K562 (cell line): ENCODE measurements around the gene RCOR1. TPM values are rescaled to one million over a fixed set of nuclear protein-coding genes. Genes with fewer than 3 reads are reported as not detected.

Experiments
- CAMTA2 ChIP-seq: fragments of 250-450 bp; sonication (Bioruptor Pico); conservative IDR thresholded peaks from 2 replicates; pipeline ENCODE4 v1.5.1; 2022
- CREM ChIP-seq: IDR thresholded peaks from 2 replicates; pipeline ENCODE4 v1.6.1; 2014; ENCODE audit warnings: antibody characterized with exemption, low read depth
- FOSL1 ChIP-seq: fragments of 200-800 bp; sonication (Bioruptor generic); conservative IDR thresholded peaks from 2 replicates; pipeline ENCODE4 v1.6.1; 2016; ENCODE audit warnings: missing genetic modification characterization, missing compliant biosample characterization
- MEF2D ChIP-seq: conservative IDR thresholded peaks from 2 replicates; pipeline ENCODE4 v1.6.1; 2016; ENCODE audit warnings: low read depth, missing genetic modification characterization, missing compliant biosample characterization
- MYC ChIP-seq, 2 experiments: fragments of 250-450 bp in 1 of 2; sonication (Bioruptor Pico) in 1 of 2; IDR thresholded peaks; 2 replicates each; pipeline versions ENCODE4 v1.5.1 to v1.6.1; 2012 to 2021; ENCODE audit warnings: low read depth in 2 of 2, borderline replicate concordance in 1 of 2, improper control_type of control experiment in 1 of 2, low read length in 1 of 2, mild to moderate bottlenecking in 1 of 2, moderate library complexity in 1 of 2
- NR2C2 ChIP-seq, 2 experiments: fragments of 200-800 bp in 1 of 2; sonication (Bioruptor generic) in 1 of 2; sonication (generic) in 1 of 2; formaldehyde crosslinking in 1 of 2; IDR thresholded peaks; 2 replicates each; pipeline versions ENCODE4 v1.6.1 to v1.8.0; 2016 to 2022; ENCODE audit warnings: mild to moderate bottlenecking in 1 of 2, missing compliant biosample characterization in 1 of 2, missing genetic modification characterization in 1 of 2, missing genetic modification reagents in 1 of 2
- SMAD2 ChIP-seq: fragments of 150-350 bp; IDR thresholded peaks from 2 replicates; pipeline ENCODE4 v1.6.1; 2014; ENCODE audit warnings: low read depth, mild to moderate bottlenecking, low read length
- TCF7 ChIP-seq: sonication (generic); IDR thresholded peaks from 2 replicates; pipeline ENCODE4 v1.6.1; 2016; ENCODE audit warnings: antibody characterized with exemption, borderline replicate concordance
- TCF7L2 ChIP-seq: fragments of 150-350 bp; IDR thresholded peaks from 2 replicates; pipeline ENCODE4 v1.6.1; 2016; ENCODE audit warnings: low read depth, mild to moderate bottlenecking, low read length, moderate library complexity
- ZNF644 ChIP-seq: fragments of 200-800 bp; sonication (Bioruptor generic); IDR thresholded peaks from 2 replicates; pipeline ENCODE4 v1.6.1; 2016; ENCODE audit warnings: low read depth, missing genetic modification characterization, missing compliant biosample characterization
- polyA plus RNA-seq, 8 experiments: library from polyadenylated mRNA; depleted of rRNA in 4 of 8; stranded (reverse) in 5 of 8; unstranded in 3 of 8; fragments of >200 nt; fragmentation: Nextera tagmentation in 2 of 8; fragmentation: Illumina TruSeq in 1 of 8; extraction: Ambion mirVana in 2 of 8; extraction: Trizol in 1 of 8; gene quantifications; 2 replicates each; pipeline versions ENCODE4 v1.2.1 to v1.2.3, GENCODE V29; 2011 to 2014; ENCODE audit warnings: inconsistent platforms in 1 of 8, missing spikeins in 1 of 8
- total RNA-seq, 7 experiments: library from RNA; depleted of rRNA in 6 of 7; stranded (reverse); fragments of >200 nt in 6 of 7; fragmentation: Illumina TruSeq in 2 of 7; extraction: Trizol in 2 of 7; gene quantifications; 2 replicates each; pipeline versions ENCODE4 v1.2.1 to v1.2.3, GENCODE V29; 2011 to 2021; ENCODE audit warnings: low replicate concordance in 1 of 7
- TF ChIP-seq, protein P1 (sequence below): fragments of 450-650 bp; IDR thresholded peaks from 2 replicates; pipeline ENCODE4 v1.7.1; 2018; ENCODE audit warnings: mild to moderate bottlenecking, low read depth; ENCODE audit not compliant: partially characterized antibody
- TF ChIP-seq, protein P2 (sequence below): fragments of 250-450 bp; sonication (Bioruptor Pico); IDR thresholded peaks from 2 replicates; pipeline ENCODE4 v1.4.0; 2020; ENCODE audit warnings: mild to moderate bottlenecking, moderate library complexity, borderline replicate concordance
- TF ChIP-seq, protein P3 (sequence below): sonication (generic); formaldehyde crosslinking; IDR thresholded peaks from 2 replicates; pipeline ENCODE4 v1.8.1; 2023; ENCODE audit warnings: missing genetic modification reagents, mild to moderate bottlenecking, borderline replicate concordance
- TF ChIP-seq, protein P4 (sequence below), 2 experiments: fragments of 450-650 bp; conservative IDR thresholded peaks; 2 replicates each; pipeline ENCODE4 v1.6.1; 2017; ENCODE audit warnings: mild to moderate bottlenecking in 2 of 2, moderate library complexity in 2 of 2

The RCOR1 gene
- total and polyA plus RNA-seq, 9 of the 15 experiments (the other 6 are each of a cell fraction or from before 2014, with no cell fraction given) = 8.5 to 47.9 (median 20.9) TPM

DNA sequence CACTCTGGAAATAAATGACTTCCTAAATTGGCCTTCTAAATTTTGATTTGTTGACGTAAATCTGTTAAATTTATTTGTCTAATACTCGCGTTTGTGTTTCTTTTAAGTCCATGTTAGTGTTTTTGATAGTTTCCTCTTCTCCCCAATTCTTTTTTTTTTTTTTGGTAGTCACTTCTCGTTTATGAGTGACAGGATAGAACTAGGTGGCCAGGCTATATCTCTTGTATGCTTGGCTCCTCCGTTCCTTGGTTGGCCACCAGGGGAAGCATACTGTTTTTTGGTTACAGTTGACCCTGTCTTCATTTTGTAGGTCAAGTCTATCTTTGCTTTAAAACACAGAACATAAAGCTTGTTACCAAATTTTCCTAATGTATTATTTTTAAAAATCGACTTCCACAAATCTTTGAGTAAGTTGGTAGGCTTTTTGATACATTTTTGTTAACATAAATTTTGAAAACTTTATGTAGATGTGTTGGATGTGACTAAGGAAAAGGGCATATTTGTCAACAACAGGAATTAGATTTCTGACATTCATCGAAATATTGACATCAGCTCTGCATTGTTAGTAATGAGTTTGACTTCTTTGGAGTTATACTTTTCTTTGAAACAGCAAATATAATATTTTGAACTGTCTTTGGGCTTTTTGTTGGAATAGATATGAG lies 2.2 kb downstream of the RCOR1 start (continued):
- TF ChIP-seq, protein P1, sequence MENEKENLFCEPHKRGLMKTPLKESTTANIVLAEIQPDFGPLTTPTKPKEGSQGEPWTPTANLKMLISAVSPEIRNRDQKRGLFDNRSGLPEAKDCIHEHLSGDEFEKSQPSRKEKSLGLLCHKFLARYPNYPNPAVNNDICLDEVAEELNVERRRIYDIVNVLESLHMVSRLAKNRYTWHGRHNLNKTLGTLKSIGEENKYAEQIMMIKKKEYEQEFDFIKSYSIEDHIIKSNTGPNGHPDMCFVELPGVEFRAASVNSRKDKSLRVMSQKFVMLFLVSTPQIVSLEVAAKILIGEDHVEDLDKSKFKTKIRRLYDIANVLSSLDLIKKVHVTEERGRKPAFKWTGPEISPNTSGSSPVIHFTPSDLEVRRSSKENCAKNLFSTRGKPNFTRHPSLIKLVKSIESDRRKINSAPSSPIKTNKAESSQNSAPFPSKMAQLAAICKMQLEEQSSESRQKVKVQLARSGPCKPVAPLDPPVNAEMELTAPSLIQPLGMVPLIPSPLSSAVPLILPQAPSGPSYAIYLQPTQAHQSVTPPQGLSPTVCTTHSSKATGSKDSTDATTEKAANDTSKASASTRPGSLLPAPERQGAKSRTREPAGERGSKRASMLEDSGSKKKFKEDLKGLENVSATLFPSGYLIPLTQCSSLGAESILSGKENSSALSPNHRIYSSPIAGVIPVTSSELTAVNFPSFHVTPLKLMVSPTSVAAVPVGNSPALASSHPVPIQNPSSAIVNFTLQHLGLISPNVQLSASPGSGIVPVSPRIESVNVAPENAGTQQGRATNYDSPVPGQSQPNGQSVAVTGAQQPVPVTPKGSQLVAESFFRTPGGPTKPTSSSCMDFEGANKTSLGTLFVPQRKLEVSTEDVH = peak; percentile 17
- TF ChIP-seq CREM = peak; percentile 27; the same call in 1 of the 2 replicates
- no peak for TF ChIP-seq SMAD2
- TF ChIP-seq, protein P2, sequence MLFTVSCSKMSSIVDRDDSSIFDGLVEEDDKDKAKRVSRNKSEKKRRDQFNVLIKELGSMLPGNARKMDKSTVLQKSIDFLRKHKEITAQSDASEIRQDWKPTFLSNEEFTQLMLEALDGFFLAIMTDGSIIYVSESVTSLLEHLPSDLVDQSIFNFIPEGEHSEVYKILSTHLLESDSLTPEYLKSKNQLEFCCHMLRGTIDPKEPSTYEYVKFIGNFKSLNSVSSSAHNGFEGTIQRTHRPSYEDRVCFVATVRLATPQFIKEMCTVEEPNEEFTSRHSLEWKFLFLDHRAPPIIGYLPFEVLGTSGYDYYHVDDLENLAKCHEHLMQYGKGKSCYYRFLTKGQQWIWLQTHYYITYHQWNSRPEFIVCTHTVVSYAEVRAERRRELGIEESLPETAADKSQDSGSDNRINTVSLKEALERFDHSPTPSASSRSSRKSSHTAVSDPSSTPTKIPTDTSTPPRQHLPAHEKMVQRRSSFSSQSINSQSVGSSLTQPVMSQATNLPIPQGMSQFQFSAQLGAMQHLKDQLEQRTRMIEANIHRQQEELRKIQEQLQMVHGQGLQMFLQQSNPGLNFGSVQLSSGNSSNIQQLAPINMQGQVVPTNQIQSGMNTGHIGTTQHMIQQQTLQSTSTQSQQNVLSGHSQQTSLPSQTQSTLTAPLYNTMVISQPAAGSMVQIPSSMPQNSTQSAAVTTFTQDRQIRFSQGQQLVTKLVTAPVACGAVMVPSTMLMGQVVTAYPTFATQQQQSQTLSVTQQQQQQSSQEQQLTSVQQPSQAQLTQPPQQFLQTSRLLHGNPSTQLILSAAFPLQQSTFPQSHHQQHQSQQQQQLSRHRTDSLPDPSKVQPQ (CRISPR knock-in tag) = no peak
- no peak for TF ChIP-seq TCF7L2
- TF ChIP-seq NR2C2 (CRISPR knock-in tag; IDR thresholded peaks at IDR 0.05) = no peak
- TF ChIP-seq NR2C2 (tag; IDR thresholded peaks at IDR 0.05) = peak; percentile 5; the same call in 1 of the 2 replicates
- no peak for TF ChIP-seq TCF7
- TF ChIP-seq FOSL1 (tag) = 0 out of 2 replicates have a peak, but pooled peaks have one; percentile 18
- TF ChIP-seq, protein P3, sequence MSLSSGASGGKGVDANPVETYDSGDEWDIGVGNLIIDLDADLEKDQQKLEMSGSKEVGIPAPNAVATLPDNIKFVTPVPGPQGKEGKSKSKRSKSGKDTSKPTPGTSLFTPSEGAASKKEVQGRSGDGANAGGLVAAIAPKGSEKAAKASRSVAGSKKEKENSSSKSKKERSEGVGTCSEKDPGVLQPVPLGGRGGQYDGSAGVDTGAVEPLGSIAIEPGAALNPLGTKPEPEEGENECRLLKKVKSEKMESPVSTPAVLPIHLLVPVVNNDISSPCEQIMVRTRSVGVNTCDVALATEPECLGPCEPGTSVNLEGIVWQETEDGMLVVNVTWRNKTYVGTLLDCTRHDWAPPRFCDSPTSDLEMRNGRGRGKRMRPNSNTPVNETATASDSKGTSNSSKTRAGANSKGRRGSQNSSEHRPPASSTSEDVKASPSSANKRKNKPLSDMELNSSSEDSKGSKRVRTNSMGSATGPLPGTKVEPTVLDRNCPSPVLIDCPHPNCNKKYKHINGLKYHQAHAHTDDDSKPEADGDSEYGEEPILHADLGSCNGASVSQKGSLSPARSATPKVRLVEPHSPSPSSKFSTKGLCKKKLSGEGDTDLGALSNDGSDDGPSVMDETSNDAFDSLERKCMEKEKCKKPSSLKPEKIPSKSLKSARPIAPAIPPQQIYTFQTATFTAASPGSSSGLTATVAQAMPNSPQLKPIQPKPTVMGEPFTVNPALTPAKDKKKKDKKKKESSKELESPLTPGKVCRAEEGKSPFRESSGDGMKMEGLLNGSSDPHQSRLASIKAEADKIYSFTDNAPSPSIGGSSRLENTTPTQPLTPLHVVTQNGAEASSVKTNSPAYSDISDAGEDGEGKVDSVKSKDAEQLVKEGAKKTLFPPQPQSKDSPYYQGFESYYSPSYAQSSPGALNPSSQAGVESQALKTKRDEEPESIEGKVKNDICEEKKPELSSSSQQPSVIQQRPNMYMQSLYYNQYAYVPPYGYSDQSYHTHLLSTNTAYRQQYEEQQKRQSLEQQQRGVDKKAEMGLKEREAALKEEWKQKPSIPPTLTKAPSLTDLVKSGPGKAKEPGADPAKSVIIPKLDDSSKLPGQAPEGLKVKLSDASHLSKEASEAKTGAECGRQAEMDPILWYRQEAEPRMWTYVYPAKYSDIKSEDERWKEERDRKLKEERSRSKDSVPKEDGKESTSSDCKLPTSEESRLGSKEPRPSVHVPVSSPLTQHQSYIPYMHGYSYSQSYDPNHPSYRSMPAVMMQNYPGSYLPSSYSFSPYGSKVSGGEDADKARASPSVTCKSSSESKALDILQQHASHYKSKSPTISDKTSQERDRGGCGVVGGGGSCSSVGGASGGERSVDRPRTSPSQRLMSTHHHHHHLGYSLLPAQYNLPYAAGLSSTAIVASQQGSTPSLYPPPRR = no peak
- TF ChIP-seq ZNF644 = no peak
- TF ChIP-seq MYC (IDR thresholded peaks at IDR 0.05; ENCODE audit: low read depth, low read length) = no peak
- TF ChIP-seq MYC (CRISPR knock-in tag; IDR thresholded peaks at IDR 0.05; ENCODE audit: borderline replicate concordance, low read depth) = no peak
- TF ChIP-seq, protein P4, sequence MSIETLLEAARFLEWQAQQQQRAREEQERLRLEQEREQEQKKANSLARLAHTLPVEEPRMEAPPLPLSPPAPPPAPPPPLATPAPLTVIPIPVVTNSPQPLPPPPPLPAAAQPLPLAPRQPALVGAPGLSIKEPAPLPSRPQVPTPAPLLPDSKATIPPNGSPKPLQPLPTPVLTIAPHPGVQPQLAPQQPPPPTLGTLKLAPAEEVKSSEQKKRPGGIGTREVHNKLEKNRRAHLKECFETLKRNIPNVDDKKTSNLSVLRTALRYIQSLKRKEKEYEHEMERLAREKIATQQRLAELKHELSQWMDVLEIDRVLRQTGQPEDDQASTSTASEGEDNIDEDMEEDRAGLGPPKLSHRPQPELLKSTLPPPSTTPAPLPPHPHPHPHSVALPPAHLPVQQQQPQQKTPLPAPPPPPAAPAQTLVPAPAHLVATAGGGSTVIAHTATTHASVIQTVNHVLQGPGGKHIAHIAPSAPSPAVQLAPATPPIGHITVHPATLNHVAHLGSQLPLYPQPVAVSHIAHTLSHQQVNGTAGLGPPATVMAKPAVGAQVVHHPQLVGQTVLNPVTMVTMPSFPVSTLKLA (conservative IDR thresholded peaks at IDR 0.05) = no peak; a peak in 1 of 4 replicates
- TF ChIP-seq CAMTA2 (CRISPR knock-in tag) = no peak
- TF ChIP-seq MEF2D (tag) = no peak
